ENCODE data around the gene ZNF512. TPM values are rescaled to one million over a fixed set of nuclear protein-coding genes. Genes with fewer than 3 reads are reported as not detected.

The ZNF512 gene
- total RNA-seq, 4 donors from 2014 or later, result 8.1 to 23.5 (median 20.6) TPM

- TF ChIP-seq POLR2A (IDR thresholded peaks at IDR 0.05) (no peak), CTCF (IDR thresholded peaks at IDR 0.05) (no peak), EP300 (IDR thresholded peaks at IDR 0.05) (no peak)
- Histone ChIP-seq H3K27ac (no peak overlapping the region), H3K9me3 (no peaks in the 10 kb centered on the region)
These were observed 55.3 kb downstream of the ZNF512 start for GRCh38 chr2:27638037-27638637.

GRCh38 chr2:27638709-27639108 is 55.9 kb downstream of the ZNF512 start:
- no peak overlapping the region for H3K4me3 ChIP-seq
- H3K4me1 ChIP-seq, result no peaks in the 10 kb centered on the region
- no peak for DNase-seq (ENCODE audit: low spot score in 2 of 2)
- no peaks in the 10 kb centered on the region for H3K27me3 ChIP-seq
- no peaks in the 10 kb centered on the region for H3K9me3 ChIP-seq
- no peak for TF ChIP-seq POLR2AphosphoS5 (IDR thresholded peaks at IDR 0.05)
- no peak for TF ChIP-seq EP300 (IDR thresholded peaks at IDR 0.05)
- TF ChIP-seq CTCF (IDR thresholded peaks at IDR 0.05), result no peak
- no peak for TF ChIP-seq POLR2A (IDR thresholded peaks at IDR 0.05)
- no peak overlapping the region for H3K27ac ChIP-seq
- WGBS, result 73% methylated on average over 3 of the region's 3 CpGs
- H3K36me3 ChIP-seq, result peaks cover 96% of the 10 kb centered on the region

More at GRCh38 chr2:27638037-27638637, 55.3 kb downstream of the ZNF512 start:
- H3K4me3 ChIP-seq, result no peak overlapping the region
- 88% methylated on average over 3 of the region's 3 CpGs for WGBS
- H3K4me1 ChIP-seq, result no peaks in the 10 kb centered on the region
- no peaks in the 10 kb centered on the region for H3K27me3 ChIP-seq
- DNase-seq (ENCODE audit: low spot score in 2 of 2), result no peak
- H3K36me3 ChIP-seq, result peaks cover 94% of the 10 kb centered on the region

GRCh38 chr2:27640722-27641245 is 57.9 kb downstream of the ZNF512 start:
- WGBS, result 83% methylated on average over 2 of the region's 2 CpGs
- TF ChIP-seq POLR2AphosphoS5 (IDR thresholded peaks at IDR 0.05) (no peak), POLR2A (IDR thresholded peaks at IDR 0.05) (no peak), EP300 (IDR thresholded peaks at IDR 0.05) (no peak), CTCF (IDR thresholded peaks at IDR 0.05) (no peak)
- Histone ChIP-seq H3K36me3 (peaks cover 93% of the 10 kb centered on the region), H3K4me1 (no peaks in the 10 kb centered on the region), H3K9me3 (no peaks in the 10 kb centered on the region), H3K4me3 (no peak overlapping the region), H3K27me3 (no peaks in the 10 kb centered on the region), H3K27ac (no peak overlapping the region)
- no peak for DNase-seq (ENCODE audit: low spot score in 2 of 2)

GRCh38 chr2:27645197-27645596 is 62.4 kb downstream of the ZNF512 start:
- TF ChIP-seq CTCF (IDR thresholded peaks at IDR 0.05) (no peak), POLR2A (IDR thresholded peaks at IDR 0.05) (no peak), POLR2AphosphoS5 (IDR thresholded peaks at IDR 0.05) (no peak), EP300 (IDR thresholded peaks at IDR 0.05) (no peak)
- Histone ChIP-seq H3K27me3 (no peaks in the 10 kb centered on the region), H3K27ac (no peak overlapping the region), H3K36me3 (peaks cover 93% of the 10 kb centered on the region), H3K9me3 (no peaks in the 10 kb centered on the region), H3K4me3 (no peak overlapping the region), H3K4me1 (no peaks in the 10 kb centered on the region)
- DNase-seq (ENCODE audit: low spot score in 2 of 2), result no peak

- Histone ChIP-seq H3K27ac (no peak overlapping the region), H3K36me3 (peaks cover 95% of the 10 kb centered on the region), H3K4me1 (no peaks in the 10 kb centered on the region), H3K27me3 (no peaks in the 10 kb centered on the region), H3K4me3 (no peak overlapping the region), H3K9me3 (no peaks in the 10 kb centered on the region)
- TF ChIP-seq POLR2AphosphoS5 (IDR thresholded peaks at IDR 0.05), result no peak
- TF ChIP-seq EP300 (IDR thresholded peaks at IDR 0.05), result no peak
- TF ChIP-seq CTCF (IDR thresholded peaks at IDR 0.05), result no peak
- TF ChIP-seq POLR2A (IDR thresholded peaks at IDR 0.05), result no peak
- DNase-seq (ENCODE audit: low spot score in 2 of 2), result no peak
These were observed 64.4 kb downstream of the ZNF512 start for GRCh38 chr2:27647289-27647688.

Data from suprapubic skin (tissue), 4 donors.